COLO829 (cell line): Measurements from ENCODE around the gene NUP85.
"Not testable (repeated sequence)": the region's sequence is repeated elsewhere in the genome, so short reads cannot be mapped to it uniquely, and the experiment has no call there.

Source experiments
- DNase-seq: peaks from one replicate; pipeline ENCODE4 v3.0.0; 2012; ENCODE audit warnings: low spot score

Gene NUP85

DNA sequence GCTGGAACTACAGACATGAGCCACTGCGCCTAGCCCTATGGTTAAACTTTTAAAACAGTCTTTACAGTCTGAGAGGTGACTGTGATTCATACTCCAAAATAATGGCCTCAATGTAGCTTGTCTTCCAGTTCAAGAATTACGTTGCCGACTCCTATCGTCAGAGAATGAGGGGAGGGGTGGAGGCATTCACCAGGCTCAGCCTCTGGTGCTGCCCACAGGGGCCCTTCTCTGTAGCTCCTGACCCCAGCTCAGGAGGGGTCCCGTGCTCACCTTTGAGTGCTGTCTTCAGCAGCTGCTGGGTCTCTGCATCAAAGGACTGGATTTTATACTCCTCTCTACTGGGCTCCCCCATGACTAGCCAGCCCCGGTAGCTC is 64.4 kb downstream of the NUP85 start:
- DNase-seq: no peak

DNA sequence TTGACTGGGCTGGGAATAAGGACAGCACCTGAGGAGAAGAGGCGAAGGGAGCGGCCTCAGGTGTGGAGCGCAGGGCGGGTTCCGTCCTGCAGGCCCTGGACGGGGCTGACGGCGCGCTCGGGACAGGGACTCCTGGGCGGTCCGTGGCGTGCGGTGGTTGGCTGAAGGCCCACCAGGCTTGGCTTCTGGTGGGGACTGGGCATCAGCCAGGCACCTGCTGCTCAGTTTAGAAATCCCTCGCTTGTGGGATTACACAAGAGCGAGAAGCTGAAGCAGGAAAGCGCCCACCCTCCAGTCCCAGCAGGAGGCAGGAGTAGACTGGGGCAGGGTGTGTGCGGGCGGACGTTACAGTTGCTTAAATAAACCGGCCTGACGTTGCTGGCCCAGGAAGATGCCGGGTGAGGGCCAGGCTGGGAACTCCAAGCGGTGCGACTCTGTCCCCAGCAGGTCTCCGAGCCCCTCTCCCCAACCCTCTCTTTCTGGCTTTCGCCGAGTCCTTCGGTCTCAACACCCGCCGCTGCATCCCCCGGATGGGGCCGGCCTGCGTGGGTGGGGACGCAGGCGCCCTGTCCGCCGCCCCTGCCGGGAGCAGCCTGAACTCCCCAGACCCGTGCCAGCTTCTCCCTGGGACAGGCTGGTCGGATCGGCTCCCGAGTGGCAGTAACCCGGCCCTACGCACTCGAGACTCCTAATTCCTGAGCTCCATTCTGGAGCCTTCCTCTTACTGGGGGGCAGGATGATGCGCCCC is 64.9 kb downstream of the NUP85 start:
- peak; percentile 57 for DNase-seq

- no peak for DNase-seq
These were observed 65.4 kb downstream of the NUP85 start, which contains the start of gene MIF4GD for GRCh38 chr17:75270966-75271232. Gene MIF4GD, minus strand, starts transcription at chr17:75271231. Its CDS starts 1,036 bp downstream, at chr17:75270195.

- DNase-seq: peak; percentile 82
These were observed 65.9 kb downstream of the NUP85 start for GRCh38 chr17:75271233-75271954.

DNA sequence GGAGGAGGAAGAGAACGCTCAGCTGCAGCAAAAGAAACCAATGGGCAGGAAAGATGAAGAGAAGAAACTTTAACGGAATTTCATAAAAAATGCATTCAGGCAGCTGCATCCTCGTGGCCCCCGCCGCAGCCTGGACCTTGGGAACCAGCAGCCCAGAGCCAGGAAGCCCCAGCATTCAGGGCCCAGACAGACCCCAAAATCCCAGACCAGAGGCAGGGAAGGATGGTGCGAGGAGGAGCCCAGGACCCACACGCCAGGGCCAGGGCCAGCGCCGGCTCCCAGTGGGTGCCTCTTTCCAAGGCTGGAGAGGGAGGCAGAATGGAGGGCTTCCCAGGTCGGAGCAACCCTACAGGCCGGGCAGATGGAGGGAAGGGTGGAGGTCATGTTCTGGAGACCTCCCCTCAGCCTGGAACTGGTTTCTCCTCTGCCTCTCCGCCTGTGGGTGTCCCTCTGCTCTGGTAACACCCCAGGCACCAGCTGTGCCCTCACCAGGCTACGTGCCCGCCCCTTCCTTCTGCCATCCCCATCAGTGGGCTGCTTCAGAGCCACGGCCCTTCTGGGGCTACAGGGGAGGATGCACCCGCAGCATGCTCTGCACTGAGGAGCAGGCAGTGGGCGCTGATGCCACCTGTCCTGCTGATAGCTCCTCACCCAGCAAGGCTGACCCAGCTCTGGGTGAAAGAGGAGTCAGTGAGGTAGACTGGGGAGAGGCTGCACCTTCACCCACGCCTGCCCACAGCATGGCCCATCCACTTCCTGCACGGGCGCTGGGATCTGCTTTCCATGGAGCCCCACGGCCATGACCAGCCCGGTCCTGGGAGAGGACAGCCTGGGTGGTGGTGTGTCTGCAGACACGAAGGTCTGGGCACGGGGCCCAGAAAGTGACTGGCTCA is 66.7 kb downstream of the NUP85 start:
- no peak for DNase-seq

GRCh38 chr17:75272848-75273184 is 67.3 kb downstream of the NUP85 start:
- no peak for DNase-seq

- DNase-seq: no peak
These were observed 68.7 kb downstream of the NUP85 start for GRCh38 chr17:75273977-75274708.

- no peak for DNase-seq
These were observed 72.2 kb downstream of the NUP85 start for GRCh38 chr17:75277664-75278071.

DNA sequence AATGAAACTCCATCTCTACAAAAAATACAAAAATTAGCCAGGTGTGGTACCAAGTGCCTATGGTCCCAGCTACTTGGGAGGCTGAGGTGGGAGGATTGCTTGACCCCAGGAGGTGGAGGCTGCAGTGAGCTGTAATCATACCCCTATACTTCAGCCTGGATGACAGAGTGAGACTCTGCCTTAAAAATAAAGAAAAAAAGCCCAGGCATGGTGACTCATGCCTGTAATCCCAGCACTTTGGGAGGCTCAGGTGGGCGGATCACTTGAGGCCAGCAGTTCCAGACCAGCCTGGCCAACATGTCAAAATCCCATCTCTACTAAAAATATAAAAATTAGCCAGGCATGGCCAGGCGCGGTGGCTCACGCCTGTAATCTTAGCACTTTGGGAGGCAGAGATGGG is 74.7 kb downstream of the NUP85 start:
- not testable (repeated sequence) for DNase-seq

GRCh38 chr17:75285123-75285522 is 79.6 kb downstream of the NUP85 start:
- no peak for DNase-seq
